ENCODE results near the gene ZNF816. TPM values are rescaled to one million over a fixed set of nuclear protein-coding genes. Genes with fewer than 3 reads are reported as not detected.

ZNF816 gene
- total and polyA plus RNA-seq, 2 donors from 2014 or later, result 4.4 to 16.6 TPM

DNA sequence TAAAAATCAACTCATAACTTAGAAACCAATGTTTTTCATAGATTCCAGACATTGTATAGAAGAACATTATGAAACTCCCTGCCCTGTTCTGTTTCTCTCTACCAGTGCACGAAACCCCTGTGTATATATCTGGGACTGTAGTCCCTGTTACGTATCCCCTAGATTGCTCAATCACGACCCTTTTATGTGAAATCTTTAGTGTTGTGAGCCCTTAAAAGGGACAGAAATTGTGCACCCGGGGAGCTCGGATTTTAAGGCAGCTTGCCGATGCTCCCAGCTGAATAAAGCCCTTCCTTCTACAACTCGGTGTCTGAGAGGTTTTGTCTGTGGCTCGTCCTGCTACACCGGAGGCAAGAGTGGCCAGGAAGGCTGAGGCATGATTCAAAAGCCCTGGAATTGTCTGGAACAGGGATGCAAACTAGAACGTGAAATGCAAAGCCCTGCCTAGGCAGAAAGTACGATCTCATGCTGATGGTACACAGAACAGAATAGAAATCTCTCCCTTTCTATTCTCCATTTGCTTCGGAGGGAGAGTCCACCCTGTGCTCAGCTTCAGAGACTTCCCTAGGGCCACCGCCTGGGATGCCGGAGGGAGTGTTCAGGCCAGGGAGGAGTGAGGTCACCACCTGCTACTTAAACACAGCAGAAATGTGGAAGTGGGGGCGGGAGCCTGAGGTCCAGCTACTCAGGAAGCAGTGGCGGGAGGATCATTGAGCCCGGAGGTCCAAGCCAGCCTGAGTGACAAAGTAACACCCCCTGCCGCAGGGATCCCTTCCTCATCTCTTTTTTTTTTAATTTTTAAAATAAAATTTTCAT lies 38.7 kb downstream of the ZNF816 start:
- Histone ChIP-seq H3K9ac (ENCODE audit: low read length in 3 of 3) (peak overlapping the region in 1 of 3 donors; percentile 34), H3K4me3 (ENCODE audit: low read length in 3 of 3) (peak overlapping the region; percentile 29 to 94 (median 91)), H3K4me1 (ENCODE audit: control insufficient read depth in 2 of 3, insufficient read depth in 2 of 3, low read depth in 1 of 3, low read length in 3 of 3) (peaks cover 0 to 5% (median 0%) of the 10 kb centered on the region in 3 donors), H3K27me3 (ENCODE audit: control insufficient read depth, insufficient read depth, low read length) (no peaks in the 10 kb centered on the region), H3K36me3 (ENCODE audit: control insufficient read depth in 2 of 3, insufficient read depth in 3 of 3, low read length in 3 of 3) (peaks cover 0 to 2% (median 0%) of the 10 kb centered on the region in 3 donors), H3K9me3 (ENCODE audit: control insufficient read depth in 2 of 3, insufficient read depth in 1 of 3, low read length in 3 of 3) (no peaks in the 10 kb centered on the region), H3K27ac (ENCODE audit: low read depth in 2 of 2, low read length in 2 of 2) (peak overlapping the region; percentile 51 to 69)
- DNase-seq (peak in 3 of 5 donors; percentile 29 to 84 (median 58)), FAIRE-seq (no peak)
- intact Hi-C loops (cut with DNase I), result no loop called here
- TF ChIP-seq, protein P1, sequence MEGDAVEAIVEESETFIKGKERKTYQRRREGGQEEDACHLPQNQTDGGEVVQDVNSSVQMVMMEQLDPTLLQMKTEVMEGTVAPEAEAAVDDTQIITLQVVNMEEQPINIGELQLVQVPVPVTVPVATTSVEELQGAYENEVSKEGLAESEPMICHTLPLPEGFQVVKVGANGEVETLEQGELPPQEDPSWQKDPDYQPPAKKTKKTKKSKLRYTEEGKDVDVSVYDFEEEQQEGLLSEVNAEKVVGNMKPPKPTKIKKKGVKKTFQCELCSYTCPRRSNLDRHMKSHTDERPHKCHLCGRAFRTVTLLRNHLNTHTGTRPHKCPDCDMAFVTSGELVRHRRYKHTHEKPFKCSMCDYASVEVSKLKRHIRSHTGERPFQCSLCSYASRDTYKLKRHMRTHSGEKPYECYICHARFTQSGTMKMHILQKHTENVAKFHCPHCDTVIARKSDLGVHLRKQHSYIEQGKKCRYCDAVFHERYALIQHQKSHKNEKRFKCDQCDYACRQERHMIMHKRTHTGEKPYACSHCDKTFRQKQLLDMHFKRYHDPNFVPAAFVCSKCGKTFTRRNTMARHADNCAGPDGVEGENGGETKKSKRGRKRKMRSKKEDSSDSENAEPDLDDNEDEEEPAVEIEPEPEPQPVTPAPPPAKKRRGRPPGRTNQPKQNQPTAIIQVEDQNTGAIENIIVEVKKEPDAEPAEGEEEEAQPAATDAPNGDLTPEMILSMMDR (IDR thresholded peaks at IDR 0.05; ENCODE audit: borderline replicate concordance, extremely low read depth, insufficient read depth), result no peak

DNA sequence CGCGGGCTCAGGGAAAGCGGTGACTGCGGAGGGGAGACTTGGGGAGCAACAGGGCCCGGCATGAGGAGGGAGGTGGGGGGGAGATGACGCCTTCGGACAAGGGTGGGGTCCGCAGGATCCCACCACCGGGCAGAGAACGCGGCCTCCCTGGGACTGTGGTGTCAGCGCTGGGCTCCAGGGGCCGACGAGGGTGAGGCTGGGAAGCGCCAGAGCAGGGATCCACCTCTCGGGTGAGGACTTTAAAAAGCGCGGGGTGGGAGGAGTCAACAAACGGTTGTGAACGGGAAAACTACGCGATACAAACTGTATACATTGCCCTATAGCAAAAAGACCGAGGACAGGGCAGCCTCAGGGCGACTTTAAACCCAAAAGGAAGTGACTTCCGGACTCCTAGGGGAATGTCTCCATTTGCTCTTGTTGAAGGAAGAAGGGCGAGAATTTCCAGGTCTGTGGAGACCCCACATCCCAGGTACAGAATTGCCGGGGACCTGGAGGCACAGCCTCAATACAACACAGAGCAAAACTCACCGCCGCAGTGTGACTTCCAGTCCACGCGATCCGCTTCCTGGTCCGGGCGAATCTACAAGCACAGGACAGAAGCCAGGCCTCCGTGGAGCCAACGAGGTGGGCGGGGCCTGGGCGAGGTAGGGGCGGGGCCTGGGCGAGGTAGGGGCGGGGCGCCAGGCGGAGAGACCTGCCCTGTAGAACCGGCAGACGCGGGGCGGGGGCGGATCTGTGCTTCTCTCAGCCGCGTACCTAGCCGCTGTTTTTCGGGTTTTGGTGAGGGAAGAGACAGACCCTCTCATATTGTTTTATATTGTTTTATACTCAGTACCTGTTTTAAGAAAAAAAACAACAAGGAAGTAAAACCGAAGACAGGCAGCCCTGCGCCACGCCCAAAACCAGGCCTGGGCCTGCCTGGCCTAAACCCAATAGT lies 39.6 kb downstream of the ZNF816 start, which contains the start of gene ZNF888:
ZNF888 (minus strand) TSS at position 588 of the 937 bp plus-strand sequence. CDS start 5,555 bp downstream, outside the sequence.
- no peaks in the 10 kb centered on the region for H3K27me3 ChIP-seq (ENCODE audit: control insufficient read depth, insufficient read depth, low read length)
- peak within 1 kb of the TSS; percentile 67 to 84 (median 76) for H3K9ac ChIP-seq (ENCODE audit: low read length in 3 of 3)
- peaks cover 0 to 5% (median 0%) of the 10 kb centered on the region in 3 donors for H3K4me1 ChIP-seq (ENCODE audit: control insufficient read depth in 2 of 3, insufficient read depth in 2 of 3, low read depth in 1 of 3, low read length in 3 of 3)
- no peaks in the 10 kb centered on the region for H3K9me3 ChIP-seq (ENCODE audit: control insufficient read depth in 2 of 3, insufficient read depth in 1 of 3, low read length in 3 of 3)
- peak within 1 kb of the TSS; percentile 91 to 96 (median 94) for H3K4me3 ChIP-seq (ENCODE audit: low read length in 3 of 3)
- TF ChIP-seq, protein P1 (IDR thresholded peaks at IDR 0.05; ENCODE audit: borderline replicate concordance, extremely low read depth, insufficient read depth), result no peak
- H3K27ac ChIP-seq (ENCODE audit: low read depth in 2 of 2, low read length in 2 of 2), result peak within 1 kb of the TSS; percentile 51 to 83
- H3K36me3 ChIP-seq (ENCODE audit: control insufficient read depth in 2 of 3, insufficient read depth in 3 of 3, low read length in 3 of 3), result no peaks in the 10 kb centered on the region
- DNase-seq (peak; percentile 91 to 96 (median 95)), FAIRE-seq (no peak)
- intact Hi-C loops (cut with DNase I), result no loop called here

DNA sequence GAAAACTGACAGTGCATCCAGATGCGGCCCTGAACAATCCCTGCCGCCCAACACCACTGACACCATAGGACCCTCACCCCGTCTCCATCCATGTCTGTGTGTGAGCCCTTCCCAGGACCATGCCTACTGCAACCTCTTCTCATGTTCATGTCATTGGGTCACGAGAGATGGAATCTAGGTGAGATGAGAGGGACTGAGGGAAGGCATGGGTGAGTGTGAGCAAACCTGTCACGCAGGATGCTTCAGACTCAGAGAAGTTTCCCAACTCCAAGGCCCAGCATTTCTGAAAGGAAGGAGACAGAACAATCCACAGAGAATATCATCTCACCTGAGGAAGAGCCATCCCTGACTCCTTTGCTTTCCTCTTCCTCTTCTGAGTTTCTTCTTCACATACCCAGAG lies 45.1 kb downstream of the ZNF816 start:
- TF ChIP-seq, protein P1 (IDR thresholded peaks at IDR 0.05; ENCODE audit: borderline replicate concordance, extremely low read depth, insufficient read depth), result no peak
- Histone ChIP-seq H3K36me3 (ENCODE audit: control insufficient read depth in 2 of 3, insufficient read depth in 3 of 3, low read length in 3 of 3) (no peaks in the 10 kb centered on the region), H3K27ac (ENCODE audit: low read depth in 2 of 2, low read length in 2 of 2) (no peak overlapping the region), H3K9ac (ENCODE audit: low read length in 3 of 3) (no peak overlapping the region), H3K4me1 (ENCODE audit: control insufficient read depth in 2 of 3, insufficient read depth in 2 of 3, low read depth in 1 of 3, low read length in 3 of 3) (no peaks in the 10 kb centered on the region), H3K27me3 (ENCODE audit: control insufficient read depth, insufficient read depth, low read length) (no peaks in the 10 kb centered on the region), H3K4me3 (ENCODE audit: low read length in 3 of 3) (no peak overlapping the region), H3K9me3 (ENCODE audit: control insufficient read depth in 2 of 3, insufficient read depth in 1 of 3, low read length in 3 of 3) (no peaks in the 10 kb centered on the region)
- intact Hi-C loops (cut with DNase I), result no loop called here
- DNase-seq, result no peak
- no peak for FAIRE-seq

All from kidney (tissue), 14 donors.